Measurements from ENCODE around the gene TINCR.

Gene TINCR

GRCh38 chr19:5524081-5524480 lies 43.7 kb downstream of the TINCR start:
- in situ Hi-C loops (cut with MboI; ENCODE audit: low sequenced_read_pairs, unreplicated experiment), result no loop called here
- no peak for TF ChIP-seq CTCF (IDR thresholded peaks at IDR 0.05; ENCODE audit: borderline replicate concordance, control extremely low read depth, extremely low read depth, insufficient read depth, missing control alignments)
- DNase-seq (ENCODE audit: low spot score), result no peak

GRCh38 chr19:5522106-5522505 lies 45.6 kb downstream of the TINCR start:
- no peak for TF ChIP-seq CTCF (IDR thresholded peaks at IDR 0.05; ENCODE audit: borderline replicate concordance, control extremely low read depth, extremely low read depth, insufficient read depth, missing control alignments)
- in situ Hi-C loops (cut with MboI; ENCODE audit: low sequenced_read_pairs, unreplicated experiment), result no loop called here
- DNase-seq (ENCODE audit: low spot score), result no peak

GRCh38 chr19:5520501-5520900 lies 47.3 kb downstream of the TINCR start:
- no peak for DNase-seq (ENCODE audit: low spot score)
- in situ Hi-C loops (cut with MboI; ENCODE audit: low sequenced_read_pairs, unreplicated experiment), result no loop called here
- TF ChIP-seq CTCF (IDR thresholded peaks at IDR 0.05; ENCODE audit: borderline replicate concordance, control extremely low read depth, extremely low read depth, insufficient read depth, missing control alignments), result no peak

- no peak for TF ChIP-seq CTCF (IDR thresholded peaks at IDR 0.05; ENCODE audit: borderline replicate concordance, control extremely low read depth, extremely low read depth, insufficient read depth, missing control alignments)
- in situ Hi-C loops (cut with MboI; ENCODE audit: low sequenced_read_pairs, unreplicated experiment), result no loop called here
- no peak for DNase-seq (ENCODE audit: low spot score)
Measured at GRCh38 chr19:5519076-5519475, 48.7 kb downstream of the TINCR start.

GRCh38 chr19:5515737-5516136 lies 52.0 kb downstream of the TINCR start:
- in situ Hi-C loops (cut with MboI; ENCODE audit: low sequenced_read_pairs, unreplicated experiment), result no loop called here
- TF ChIP-seq CTCF (IDR thresholded peaks at IDR 0.05; ENCODE audit: borderline replicate concordance, control extremely low read depth, extremely low read depth, insufficient read depth, missing control alignments), result no peak
- no peak for DNase-seq (ENCODE audit: low spot score)

- TF ChIP-seq CTCF (IDR thresholded peaks at IDR 0.05; ENCODE audit: borderline replicate concordance, control extremely low read depth, extremely low read depth, insufficient read depth, missing control alignments), result no peak
- no peak for DNase-seq (ENCODE audit: low spot score)
- in situ Hi-C loops (cut with MboI; ENCODE audit: low sequenced_read_pairs, unreplicated experiment), result no loop called here
Measured at GRCh38 chr19:5514001-5514400, 53.8 kb downstream of the TINCR start.

GRCh38 chr19:5512715-5513114 lies 55.0 kb downstream of the TINCR start:
- no peak for TF ChIP-seq CTCF (IDR thresholded peaks at IDR 0.05; ENCODE audit: borderline replicate concordance, control extremely low read depth, extremely low read depth, insufficient read depth, missing control alignments)
- in situ Hi-C loops (cut with MboI; ENCODE audit: low sequenced_read_pairs, unreplicated experiment), result no loop called here

More at GRCh38 chr19:5512715-5513114, 55.0 kb downstream of the TINCR start:
- no peak for DNase-seq (ENCODE audit: low spot score)
